DOHH2 (cell line): ENCODE data around the gene KIT.

Experiments
- H3F3A ChIP-seq: fragments of 200-600 bp; sonication (generic), shearing (Covaris generic); 2 replicates; pipeline ENCODE4 v1.6.0; 2016; ENCODE audit warnings: antibody characterized with exemption, mild to moderate bottlenecking; ENCODE audit not compliant: control insufficient read depth, insufficient read depth
- H3K27ac ChIP-seq: fragments of 200-600 bp; sonication (generic); 2 replicates; pipeline ENCODE4 v1.5.1; 2014; ENCODE audit warnings: low read depth, mild to moderate bottlenecking, low read length, moderate library complexity
- H3K27me3 ChIP-seq: fragments of 200-600 bp; sonication (generic); 2 replicates; pipeline ENCODE4 v1.6.1; 2014; ENCODE audit warnings: mild to moderate bottlenecking, low read length, mixed read lengths; ENCODE audit not compliant: control insufficient read depth
- H3K36me3 ChIP-seq: fragments of 200-600 bp; sonication (generic); 2 replicates; pipeline ENCODE4 v1.6.1; 2014; ENCODE audit warnings: mild to moderate bottlenecking, low read length, moderate library complexity, mixed read lengths; ENCODE audit not compliant: control insufficient read depth
- H3K4me1 ChIP-seq: fragments of 200-600 bp; sonication (generic); 2 replicates; pipeline ENCODE4 v1.6.1; 2014; ENCODE audit warnings: mild to moderate bottlenecking, low read length, mixed read lengths; ENCODE audit not compliant: control insufficient read depth
- H3K4me2 ChIP-seq: fragments of 200-600 bp; sonication (generic); 2 replicates; pipeline ENCODE4 v1.6.0; 2014; ENCODE audit warnings: mild to moderate bottlenecking, low read length, moderate library complexity
- H3K4me3 ChIP-seq: fragments of 200-600 bp; sonication (generic); 2 replicates; pipeline ENCODE4 v1.5.1; 2014; ENCODE audit warnings: mild to moderate bottlenecking, low read length, mixed read lengths
- H3K79me2 ChIP-seq: fragments of 200-600 bp; sonication (generic); 2 replicates; pipeline ENCODE4 v1.6.1; 2014; ENCODE audit warnings: mild to moderate bottlenecking, low read length, mixed read lengths; ENCODE audit not compliant: control insufficient read depth
- H3K9me2 ChIP-seq: fragments of 200-600 bp; sonication (generic); replicated peaks from 2 replicates; pipeline ENCODE4 v1.6.1; 2014; ENCODE audit warnings: mild to moderate bottlenecking, low read length, mixed read lengths; ENCODE audit not compliant: control insufficient read depth
- H3K9me3 ChIP-seq: fragments of 200-600 bp; sonication (generic); 2 replicates; pipeline ENCODE4 v1.6.1; 2014; ENCODE audit warnings: antibody characterized with exemption, low read length, mixed read lengths; ENCODE audit not compliant: control insufficient read depth, insufficient read depth
- H4K20me1 ChIP-seq: fragments of 200-600 bp; sonication (generic); 2 replicates; pipeline ENCODE4 v1.6.0; 2014; ENCODE audit warnings: low read depth, mild to moderate bottlenecking, antibody characterized with exemption, low read length, moderate library complexity; ENCODE audit not compliant: control insufficient read depth, insufficient read depth
- EZH2phosphoT487 ChIP-seq: fragments of 200-600 bp; sonication (generic); IDR thresholded peaks from 2 replicates; pipeline ENCODE4 v1.6.1; 2017; ENCODE audit warnings: borderline replicate concordance, mild to moderate bottlenecking, antibody characterized with exemption, low read length, moderate library complexity, mixed read lengths
- TF ChIP-seq, protein P1 (sequence below): fragments of 200-600 bp; sonication (generic); IDR thresholded peaks from one replicate; pipeline ENCODE4 v1.5.1; 2014; ENCODE audit warnings: antibody characterized with exemption, mild to moderate bottlenecking, low read depth, low read length; ENCODE audit not compliant: poor library complexity, severe bottlenecking

Gene KIT

DNA sequence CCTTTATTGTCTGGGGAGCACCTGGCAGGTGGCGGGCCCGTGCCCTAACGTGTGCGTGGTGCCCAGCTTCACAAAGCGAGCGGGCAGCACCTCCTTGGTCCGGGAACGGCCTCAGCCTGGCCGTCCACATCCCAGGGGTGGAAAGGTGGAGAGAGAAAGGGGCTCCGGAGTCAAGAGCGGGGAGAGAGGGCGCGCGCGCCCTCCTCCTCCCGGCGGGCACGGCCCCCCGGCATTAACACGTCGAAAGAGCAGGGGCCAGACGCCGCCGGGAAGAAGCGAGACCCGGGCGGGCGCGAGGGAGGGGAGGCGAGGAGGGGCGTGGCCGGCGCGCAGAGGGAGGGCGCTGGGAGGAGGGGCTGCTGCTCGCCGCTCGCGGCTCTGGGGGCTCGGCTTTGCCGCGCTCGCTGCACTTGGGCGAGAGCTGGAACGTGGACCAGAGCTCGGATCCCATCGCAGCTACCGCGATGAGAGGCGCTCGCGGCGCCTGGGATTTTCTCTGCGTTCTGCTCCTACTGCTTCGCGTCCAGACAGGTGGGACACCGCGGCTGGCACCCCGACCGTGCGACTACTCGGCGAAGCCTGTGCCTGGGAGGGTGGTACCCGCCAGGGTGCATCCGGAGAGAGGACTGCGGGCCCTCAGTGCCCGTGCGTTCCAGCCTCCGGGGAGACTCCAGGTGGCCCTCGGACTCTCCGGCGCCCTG is at the start of gene KIT:
Gene KIT, plus strand, starts transcription at position 407 of the 701 bp plus-strand sequence. Its CDS starts 58 bp downstream, at position 465.
- H3K36me3 ChIP-seq = no peaks in the 10 kb centered on the region
- no peaks in the 10 kb centered on the region for H4K20me1 ChIP-seq
- no peaks in the 10 kb centered on the region for H3F3A ChIP-seq
- H3K4me3 ChIP-seq = no peak within 1 kb of the TSS
- H3K27me3 ChIP-seq = peaks cover 3% of the 10 kb centered on the region; the same call in 1 of the 2 replicates
- H3K9me2 ChIP-seq = no peaks in the 10 kb centered on the region
- H3K27ac ChIP-seq = no peak within 1 kb of the TSS
- H3K4me1 ChIP-seq = no peaks in the 10 kb centered on the region
- H3K4me2 ChIP-seq = no peak within 1 kb of the TSS
- H3K9me3 ChIP-seq = no peaks in the 10 kb centered on the region; the same call in 1 of the 2 replicates
- no peaks in the 10 kb centered on the region for H3K79me2 ChIP-seq
- TF ChIP-seq EZH2phosphoT487 = no peak
- TF ChIP-seq, protein P1, sequence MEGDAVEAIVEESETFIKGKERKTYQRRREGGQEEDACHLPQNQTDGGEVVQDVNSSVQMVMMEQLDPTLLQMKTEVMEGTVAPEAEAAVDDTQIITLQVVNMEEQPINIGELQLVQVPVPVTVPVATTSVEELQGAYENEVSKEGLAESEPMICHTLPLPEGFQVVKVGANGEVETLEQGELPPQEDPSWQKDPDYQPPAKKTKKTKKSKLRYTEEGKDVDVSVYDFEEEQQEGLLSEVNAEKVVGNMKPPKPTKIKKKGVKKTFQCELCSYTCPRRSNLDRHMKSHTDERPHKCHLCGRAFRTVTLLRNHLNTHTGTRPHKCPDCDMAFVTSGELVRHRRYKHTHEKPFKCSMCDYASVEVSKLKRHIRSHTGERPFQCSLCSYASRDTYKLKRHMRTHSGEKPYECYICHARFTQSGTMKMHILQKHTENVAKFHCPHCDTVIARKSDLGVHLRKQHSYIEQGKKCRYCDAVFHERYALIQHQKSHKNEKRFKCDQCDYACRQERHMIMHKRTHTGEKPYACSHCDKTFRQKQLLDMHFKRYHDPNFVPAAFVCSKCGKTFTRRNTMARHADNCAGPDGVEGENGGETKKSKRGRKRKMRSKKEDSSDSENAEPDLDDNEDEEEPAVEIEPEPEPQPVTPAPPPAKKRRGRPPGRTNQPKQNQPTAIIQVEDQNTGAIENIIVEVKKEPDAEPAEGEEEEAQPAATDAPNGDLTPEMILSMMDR = no peak

DNA sequence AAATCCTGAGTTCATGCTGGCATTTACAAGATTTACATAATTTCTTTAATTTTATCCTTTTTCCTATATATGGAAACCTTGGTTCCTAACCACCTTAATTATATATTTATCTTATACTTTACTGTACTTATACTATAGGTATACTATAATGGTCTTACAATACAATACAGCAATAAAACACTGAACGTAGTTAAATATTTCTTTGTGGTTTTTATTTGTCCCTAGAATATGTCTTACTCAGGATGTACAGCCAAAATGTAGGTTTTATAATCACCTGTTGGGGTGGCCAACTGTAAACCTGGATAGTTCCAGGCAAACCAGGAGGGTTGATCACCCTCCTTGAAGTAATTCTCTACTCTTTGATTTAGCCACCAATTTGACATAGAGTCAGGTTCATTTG is 48.4 kb upstream of the KIT start:
- no peaks in the 10 kb centered on the region for H3F3A ChIP-seq
- no peaks in the 10 kb centered on the region for H3K79me2 ChIP-seq
- H3K27me3 ChIP-seq = no peaks in the 10 kb centered on the region
- H3K9me2 ChIP-seq = no peaks in the 10 kb centered on the region
- no peak overlapping the region for H3K27ac ChIP-seq
- H3K36me3 ChIP-seq = no peaks in the 10 kb centered on the region
- no peak overlapping the region for H3K4me3 ChIP-seq
- H3K4me2 ChIP-seq = no peak overlapping the region
- no peaks in the 10 kb centered on the region for H3K4me1 ChIP-seq
- TF ChIP-seq, protein P1 = no peak
- no peak for TF ChIP-seq EZH2phosphoT487
- H3K9me3 ChIP-seq = no peaks in the 10 kb centered on the region
- no peaks in the 10 kb centered on the region for H4K20me1 ChIP-seq

DNA sequence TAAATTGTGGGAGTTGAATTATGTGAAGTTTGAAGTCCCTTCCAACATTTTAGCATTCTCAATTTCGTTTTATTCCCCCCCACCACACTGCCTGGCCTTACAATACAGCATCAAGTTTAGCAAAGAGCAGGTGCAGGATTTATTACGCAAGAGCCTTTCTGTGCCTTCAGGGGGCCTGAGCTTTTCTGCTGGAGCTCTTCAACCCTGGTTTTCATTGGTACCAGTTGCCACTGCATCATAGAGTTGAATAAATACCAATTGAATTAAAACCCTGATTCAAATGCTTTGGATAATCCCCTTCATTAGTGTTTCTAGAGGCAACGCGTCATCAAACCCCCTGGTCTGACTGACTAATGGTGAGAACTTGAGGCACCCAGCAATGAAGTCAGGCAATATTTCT is 43.6 kb upstream of the KIT start:
- H3K36me3 ChIP-seq = no peaks in the 10 kb centered on the region
- H3K9me3 ChIP-seq = no peaks in the 10 kb centered on the region
- no peaks in the 10 kb centered on the region for H3F3A ChIP-seq
- no peaks in the 10 kb centered on the region for H3K4me1 ChIP-seq
- no peak overlapping the region for H3K4me3 ChIP-seq
- H4K20me1 ChIP-seq = no peaks in the 10 kb centered on the region
- H3K79me2 ChIP-seq = no peaks in the 10 kb centered on the region
- H3K9me2 ChIP-seq = no peaks in the 10 kb centered on the region
- TF ChIP-seq, protein P1 = no peak
- no peak for TF ChIP-seq EZH2phosphoT487
- no peak overlapping the region for H3K4me2 ChIP-seq
- H3K27ac ChIP-seq = no peak overlapping the region
- H3K27me3 ChIP-seq = no peaks in the 10 kb centered on the region
